Transverse colon (tissue), 4 donors: ENCODE measurements around the gene RNF144A.

Source experiments
- POLR2AphosphoS5 ChIP-seq, 3 donors: sonication (generic); formaldehyde crosslinking; IDR thresholded peaks; one replicate each; pipeline ENCODE4 v1.6.1; 2016; ENCODE audit warnings: antibody characterized with exemption in 3 of 3
- TF ChIP-seq, protein P1 (sequence below), 5 experiments: fragments of 200-600 bp in 3 of 5; fragments of 450-650 bp in 2 of 5; sonication (generic) in 3 of 5; IDR thresholded peaks; 1 replicate in 2 of 5; 2 replicates in 3 of 5; pipeline ENCODE4 v1.5.1; 2016 to 2017; ENCODE audit warnings: antibody characterized with exemption in 5 of 5, inconsistent platforms in 3 of 5, mild to moderate bottlenecking in 2 of 5, moderate library complexity in 1 of 5

GRCh38 chr2:7068457-7068856 is 151.2 kb downstream of the RNF144A start:
- TF ChIP-seq, protein P1, sequence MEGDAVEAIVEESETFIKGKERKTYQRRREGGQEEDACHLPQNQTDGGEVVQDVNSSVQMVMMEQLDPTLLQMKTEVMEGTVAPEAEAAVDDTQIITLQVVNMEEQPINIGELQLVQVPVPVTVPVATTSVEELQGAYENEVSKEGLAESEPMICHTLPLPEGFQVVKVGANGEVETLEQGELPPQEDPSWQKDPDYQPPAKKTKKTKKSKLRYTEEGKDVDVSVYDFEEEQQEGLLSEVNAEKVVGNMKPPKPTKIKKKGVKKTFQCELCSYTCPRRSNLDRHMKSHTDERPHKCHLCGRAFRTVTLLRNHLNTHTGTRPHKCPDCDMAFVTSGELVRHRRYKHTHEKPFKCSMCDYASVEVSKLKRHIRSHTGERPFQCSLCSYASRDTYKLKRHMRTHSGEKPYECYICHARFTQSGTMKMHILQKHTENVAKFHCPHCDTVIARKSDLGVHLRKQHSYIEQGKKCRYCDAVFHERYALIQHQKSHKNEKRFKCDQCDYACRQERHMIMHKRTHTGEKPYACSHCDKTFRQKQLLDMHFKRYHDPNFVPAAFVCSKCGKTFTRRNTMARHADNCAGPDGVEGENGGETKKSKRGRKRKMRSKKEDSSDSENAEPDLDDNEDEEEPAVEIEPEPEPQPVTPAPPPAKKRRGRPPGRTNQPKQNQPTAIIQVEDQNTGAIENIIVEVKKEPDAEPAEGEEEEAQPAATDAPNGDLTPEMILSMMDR (IDR thresholded peaks at IDR 0.05): no peak
- no peak for TF ChIP-seq POLR2AphosphoS5 (IDR thresholded peaks at IDR 0.05)
